ENCODE results near the gene GRIN3A.

- no peak for TF ChIP-seq CTCF (conservative IDR thresholded peaks at IDR 0.05; ENCODE audit: low read length)
- TF ChIP-seq EZH2phosphoT487 (IDR thresholded peaks at IDR 0.05; ENCODE audit: borderline replicate concordance) = no peak
Observed at GRCh38 chr9:101639785-101640665, 98.4 kb downstream of the GRIN3A start.

All from Loucy (cell line).